ENCODE measurements around the gene CRTC3. TPM values are rescaled to one million over a fixed set of nuclear protein-coding genes. Genes with fewer than 3 reads are reported as not detected.

Gene CRTC3
- total and polyA plus RNA-seq, 2 of the 4 experiments (the other 2 are of a cell fraction) = 4.7 to 14.8 TPM

DNA sequence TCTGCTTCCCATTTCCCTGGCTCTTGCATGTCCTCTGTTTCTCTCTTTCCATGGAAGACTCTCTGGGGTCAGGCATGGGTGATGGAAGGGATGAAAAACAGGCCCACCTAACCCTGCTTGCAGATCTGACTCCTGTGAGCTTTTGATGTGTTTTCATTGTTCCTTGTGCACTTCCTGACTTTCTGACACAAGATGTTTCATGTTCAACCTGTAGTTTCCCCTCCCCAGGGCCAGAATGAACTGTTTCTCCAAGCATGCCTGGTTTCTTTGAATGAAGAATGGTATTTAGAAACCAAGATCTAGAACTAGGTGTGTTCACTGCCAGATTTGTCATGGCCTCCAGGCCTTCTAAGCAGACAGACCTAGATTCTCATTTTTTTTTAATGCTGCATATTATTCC is 36.1 kb upstream of the CRTC3 start:
- dilution Hi-C loops (cut with HindIII; ENCODE audit: low sequenced_read_pairs, unreplicated experiment) (no loop called here), intact Hi-C loops (cut with micrococcal nuclease) (loop anchor here (5.0 kb wide), 1 partner anchor 394 kb away; no protein-coding TSS in a partner anchor), in situ Hi-C loops (cut with MboI; ENCODE audit: low sequenced_read_pairs) (loop anchor here (10.0 kb wide), 1 partner anchor 391 kb away; the partner anchor contains the start of gene FES)
- Histone ChIP-seq H3K4me1 (ENCODE audit: control insufficient read depth, insufficient read depth, low read length) (peaks cover 4% of the 10 kb centered on the region), H3K9ac (ENCODE audit: low read depth, low read length) (no peak overlapping the region), H3K4ac (ENCODE audit: low read depth, low read length) (no peak overlapping the region), H3K9me3 (ENCODE audit: control insufficient read depth, insufficient read depth, low read length) (no peaks in the 10 kb centered on the region), H3K9me1 (ENCODE audit: insufficient read depth, low read length) (peaks cover 5% of the 10 kb centered on the region), H4K8ac (ENCODE audit: low read depth in 2 of 2, low read length in 2 of 2) (no peak overlapping the region), H3K23ac (ENCODE audit: low read depth, low read length) (no peak overlapping the region), H4K5ac (ENCODE audit: low read depth, low read length) (no peak overlapping the region), H3K79me1 (ENCODE audit: low read depth in 1 of 2, low read length in 2 of 2) (peaks cover 10 to 11% of the 10 kb centered on the region in 2 experiments; a peak in 3 of 4 replicates), H2AK5ac (ENCODE audit: low read depth, low read length) (no peak overlapping the region), H3K14ac (replicated peaks; ENCODE audit: low read depth, low read length) (no peak overlapping the region), H2BK120ac (ENCODE audit: low read depth, low read length) (no peak overlapping the region), H2BK15ac (ENCODE audit: low read depth, low read length) (no peak overlapping the region), H2AK9ac (replicated peaks; ENCODE audit: low read depth, low read length, poor library complexity) (no peak overlapping the region), H2BK20ac (ENCODE audit: low read depth, low read length) (no peak overlapping the region), H3K18ac (ENCODE audit: low read depth, low read length) (no peak overlapping the region), H3K56ac (ENCODE audit: extremely low read depth, insufficient read depth, low read length) (no peak overlapping the region), H2AFZ (replicated peaks; ENCODE audit: low read length, poor library complexity) (no peak overlapping the region), H3K4me3 (ENCODE audit: insufficient read depth, low read depth, low read length) (no peak overlapping the region), H3K4me2 (ENCODE audit: low read depth, low read length) (no peak overlapping the region), H3K27me3 (ENCODE audit: control insufficient read depth, insufficient read depth, low read length) (no peaks in the 10 kb centered on the region), H2BK5ac (ENCODE audit: low read depth, low read length, poor library complexity, severe bottlenecking) (no peak overlapping the region), H3K36me3 (ENCODE audit: control insufficient read depth, insufficient read depth, low read length) (peaks cover 42% of the 10 kb centered on the region), H3K27ac (ENCODE audit: insufficient read depth, low read length) (no peak overlapping the region), H4K91ac (ENCODE audit: insufficient read depth, low read depth, low read length) (no peak overlapping the region), H4K20me1 (ENCODE audit: insufficient read depth, low read length) (no peaks in the 10 kb centered on the region)
- BruUV-seq (replicated peaks) = no TSS peak
- POLR2A ChIA-PET (ENCODE audit: unreplicated experiment) = no interaction called here
- DNase-seq (no peak), ATAC-seq (ENCODE audit: low read depth) (no peak)
- TF ChIP-seq, protein P1, sequence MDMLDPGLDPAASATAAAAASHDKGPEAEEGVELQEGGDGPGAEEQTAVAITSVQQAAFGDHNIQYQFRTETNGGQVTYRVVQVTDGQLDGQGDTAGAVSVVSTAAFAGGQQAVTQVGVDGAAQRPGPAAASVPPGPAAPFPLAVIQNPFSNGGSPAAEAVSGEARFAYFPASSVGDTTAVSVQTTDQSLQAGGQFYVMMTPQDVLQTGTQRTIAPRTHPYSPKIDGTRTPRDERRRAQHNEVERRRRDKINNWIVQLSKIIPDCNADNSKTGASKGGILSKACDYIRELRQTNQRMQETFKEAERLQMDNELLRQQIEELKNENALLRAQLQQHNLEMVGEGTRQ (IDR thresholded peaks at IDR 0.05; ENCODE audit: low read depth, low read length) = no peak
- TF ChIP-seq BHLHE40 (IDR thresholded peaks at IDR 0.05; ENCODE audit: low read depth, low read length) = no peak
- no peak for TF ChIP-seq RCOR1 (IDR thresholded peaks at IDR 0.05; ENCODE audit: insufficient replicate concordance, low read length)
- no peak for TF ChIP-seq RAD21 (IDR thresholded peaks at IDR 0.05; ENCODE audit: low read length)
- no peak for TF ChIP-seq NFE2L2 (IDR thresholded peaks at IDR 0.05; ENCODE audit: low read depth, low read length)
- TF ChIP-seq, protein P2, sequence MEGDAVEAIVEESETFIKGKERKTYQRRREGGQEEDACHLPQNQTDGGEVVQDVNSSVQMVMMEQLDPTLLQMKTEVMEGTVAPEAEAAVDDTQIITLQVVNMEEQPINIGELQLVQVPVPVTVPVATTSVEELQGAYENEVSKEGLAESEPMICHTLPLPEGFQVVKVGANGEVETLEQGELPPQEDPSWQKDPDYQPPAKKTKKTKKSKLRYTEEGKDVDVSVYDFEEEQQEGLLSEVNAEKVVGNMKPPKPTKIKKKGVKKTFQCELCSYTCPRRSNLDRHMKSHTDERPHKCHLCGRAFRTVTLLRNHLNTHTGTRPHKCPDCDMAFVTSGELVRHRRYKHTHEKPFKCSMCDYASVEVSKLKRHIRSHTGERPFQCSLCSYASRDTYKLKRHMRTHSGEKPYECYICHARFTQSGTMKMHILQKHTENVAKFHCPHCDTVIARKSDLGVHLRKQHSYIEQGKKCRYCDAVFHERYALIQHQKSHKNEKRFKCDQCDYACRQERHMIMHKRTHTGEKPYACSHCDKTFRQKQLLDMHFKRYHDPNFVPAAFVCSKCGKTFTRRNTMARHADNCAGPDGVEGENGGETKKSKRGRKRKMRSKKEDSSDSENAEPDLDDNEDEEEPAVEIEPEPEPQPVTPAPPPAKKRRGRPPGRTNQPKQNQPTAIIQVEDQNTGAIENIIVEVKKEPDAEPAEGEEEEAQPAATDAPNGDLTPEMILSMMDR (conservative IDR thresholded peaks at IDR 0.05; ENCODE audit: low read depth, low read length) = no peak
- no peak for TF ChIP-seq MAZ (IDR thresholded peaks at IDR 0.05; ENCODE audit: borderline replicate concordance, low read depth, low read length)
- TF ChIP-seq CHD1 (IDR thresholded peaks at IDR 0.05; ENCODE audit: low read depth, low read length) = no peak
- no peak for TF ChIP-seq RFX5 (IDR thresholded peaks at IDR 0.05; ENCODE audit: low read depth, low read length)
- TF ChIP-seq FOS (IDR thresholded peaks at IDR 0.05; ENCODE audit: low read depth, low read length) = no peak
- TF ChIP-seq MXI1 (IDR thresholded peaks at IDR 0.05; ENCODE audit: borderline replicate concordance, low read depth, low read length) = no peak
- no peak for TF ChIP-seq POLR2A (IDR thresholded peaks at IDR 0.05; ENCODE audit: low read depth, low read length)
- no peak for TF ChIP-seq SMC3 (IDR thresholded peaks at IDR 0.05; ENCODE audit: low read depth, low read length)
- no peak for TF ChIP-seq MAFK (IDR thresholded peaks at IDR 0.05; ENCODE audit: low read depth, low read length)
- TF ChIP-seq CEBPB (IDR thresholded peaks at IDR 0.05; ENCODE audit: low read depth, low read length) = no peak
- CTCF ChIA-PET = no interaction called here
